ENCODE results near the gene FADS6.

Gene FADS6

DNA sequence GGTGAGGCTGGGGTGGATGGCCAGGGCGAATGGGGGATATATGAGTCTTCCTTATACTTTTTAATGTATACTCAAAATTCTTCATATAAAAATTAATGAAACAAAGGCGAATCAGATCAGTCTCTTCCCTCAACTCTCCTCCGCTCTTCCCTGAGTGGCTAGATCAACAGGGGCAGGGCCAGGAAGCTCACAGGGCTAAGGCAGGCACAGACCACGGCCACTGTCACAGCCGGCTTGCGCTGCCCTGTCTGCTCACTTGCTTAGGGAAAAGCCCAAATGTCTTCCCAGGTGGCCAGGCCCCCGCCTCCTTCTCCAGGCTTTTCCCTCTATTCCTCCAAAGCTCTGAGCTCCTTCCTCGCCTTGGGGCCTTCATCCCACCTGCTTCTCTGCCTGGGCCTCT, 39.8 kb downstream of the FADS6 start:
- Histone ChIP-seq H3K4me1 (ENCODE audit: insufficient read depth, low read length) (0 out of 2 replicates have a peak, but pooled peaks cover 3% of the 10 kb centered on the region), H3K9me3 (ENCODE audit: control insufficient read depth, insufficient read depth, low read length) (no peaks in the 10 kb centered on the region), H3K9ac (ENCODE audit: low read depth, low read length) (no peak overlapping the region), H3K36me3 (ENCODE audit: insufficient read depth, low read length) (no peaks in the 10 kb centered on the region)

- no peaks in the 10 kb centered on the region for H3K36me3 ChIP-seq (ENCODE audit: insufficient read depth, low read length)
- H3K9ac ChIP-seq (ENCODE audit: low read depth, low read length), result peak overlapping the region; percentile 65; the same call in 1 of the 2 replicates
- H3K4me1 ChIP-seq (ENCODE audit: insufficient read depth, low read length), result 0 out of 2 replicates have a peak, but pooled peaks cover 3% of the 10 kb centered on the region
- no peaks in the 10 kb centered on the region for H3K9me3 ChIP-seq (ENCODE audit: control insufficient read depth, insufficient read depth, low read length)
Measured at GRCh38 chr17:74853048-74853397, 40.4 kb downstream of the FADS6 start.

GRCh38 chr17:74852237-74853047, 41.0 kb downstream of the FADS6 start:
- 0 out of 2 replicates have a peak, but pooled peaks cover 3% of the 10 kb centered on the region for H3K4me1 ChIP-seq (ENCODE audit: insufficient read depth, low read length)
- H3K9me3 ChIP-seq (ENCODE audit: control insufficient read depth, insufficient read depth, low read length), result no peaks in the 10 kb centered on the region
- H3K9ac ChIP-seq (ENCODE audit: low read depth, low read length), result peak overlapping the region; percentile 65; the same call in 1 of the 2 replicates
- no peaks in the 10 kb centered on the region for H3K36me3 ChIP-seq (ENCODE audit: insufficient read depth, low read length)

DNA sequence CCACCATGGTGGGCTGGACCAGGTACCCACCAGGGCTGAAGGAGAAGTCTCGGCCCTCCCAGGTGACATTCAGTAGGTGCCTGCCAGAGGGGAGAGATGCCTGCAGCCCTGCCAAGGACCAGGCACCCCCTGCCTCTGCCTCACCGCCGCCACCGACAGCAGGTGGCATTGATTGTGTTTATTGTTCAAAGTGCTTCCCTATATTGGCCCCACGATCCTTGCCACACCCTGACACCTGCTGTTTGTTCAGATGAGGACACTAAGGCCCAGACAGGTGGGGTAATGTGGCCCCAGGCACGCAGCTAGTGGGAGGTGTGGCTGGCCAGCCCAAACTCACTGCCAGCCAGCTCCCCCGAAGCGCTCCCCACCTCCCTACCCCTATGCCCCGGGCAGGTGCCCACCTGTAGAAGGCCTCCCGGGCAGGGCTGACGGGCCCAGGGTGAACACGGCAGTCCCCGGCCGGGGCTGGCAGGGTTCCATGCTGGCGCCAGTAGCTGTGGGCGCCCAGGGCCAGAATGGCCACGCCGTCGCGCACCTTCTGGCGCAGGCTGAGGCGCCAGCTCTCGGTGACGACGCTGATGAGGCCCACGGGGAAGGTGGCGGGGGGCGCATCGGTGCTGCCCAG, 41.7 kb downstream of the FADS6 start:
- no peak overlapping the region for H3K9ac ChIP-seq (ENCODE audit: low read depth, low read length)

DNA sequence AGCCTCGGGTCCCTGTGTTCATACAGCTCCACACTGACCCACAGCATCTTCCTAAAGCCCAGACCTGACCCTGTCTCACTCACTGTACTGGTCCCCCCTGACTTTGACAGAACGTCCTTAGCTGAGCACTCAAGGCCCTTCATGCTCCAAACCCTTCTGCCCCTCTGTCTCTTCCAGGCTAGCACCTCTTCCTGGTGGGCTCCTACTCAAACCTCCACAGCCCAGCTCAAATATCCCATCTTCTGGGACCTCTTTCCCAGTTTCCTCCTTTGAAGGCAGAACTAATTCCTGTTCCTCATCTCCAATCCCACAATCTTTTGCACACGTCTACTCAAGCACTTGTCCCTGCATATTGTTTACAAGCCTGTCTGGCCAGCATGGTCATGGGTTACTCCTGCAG, 42.5 kb downstream of the FADS6 start:
- Histone ChIP-seq H3K9me3 (ENCODE audit: control insufficient read depth, insufficient read depth, low read length) (no peaks in the 10 kb centered on the region), H3K9ac (ENCODE audit: low read depth, low read length) (no peak overlapping the region), H3K4me1 (ENCODE audit: insufficient read depth, low read length) (0 out of 2 replicates have a peak, but pooled peaks cover 3% of the 10 kb centered on the region), H3K36me3 (ENCODE audit: insufficient read depth, low read length) (no peaks in the 10 kb centered on the region)

More for the DNA sequence above, 41.7 kb downstream of the FADS6 start:
- H3K4me1 ChIP-seq (ENCODE audit: insufficient read depth, low read length), result 0 out of 2 replicates have a peak, but pooled peaks cover 3% of the 10 kb centered on the region
- no peaks in the 10 kb centered on the region for H3K36me3 ChIP-seq (ENCODE audit: insufficient read depth, low read length)
- no peaks in the 10 kb centered on the region for H3K9me3 ChIP-seq (ENCODE audit: control insufficient read depth, insufficient read depth, low read length)

DNA sequence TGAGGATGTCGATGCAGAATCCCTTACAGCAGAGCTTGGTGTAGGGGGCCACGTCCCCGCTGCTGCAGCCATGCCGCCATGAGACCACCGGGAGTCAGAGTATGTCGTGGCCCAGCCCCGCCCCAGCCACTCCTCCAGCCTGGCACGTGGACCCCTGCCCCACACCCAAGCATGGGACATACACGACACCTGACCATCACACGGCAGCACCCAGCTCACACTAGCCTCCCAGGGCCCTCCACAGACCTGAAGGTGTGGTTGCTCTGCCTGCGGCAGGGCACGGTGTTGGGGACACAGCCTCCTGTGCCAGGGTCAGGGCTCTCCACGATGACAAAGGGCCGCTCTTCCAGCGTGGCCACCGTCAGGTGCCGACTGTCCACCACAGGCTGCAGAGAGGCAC, 43.1 kb downstream of the FADS6 start:
- H3K36me3 ChIP-seq (ENCODE audit: insufficient read depth, low read length), result no peaks in the 10 kb centered on the region
- no peaks in the 10 kb centered on the region for H3K9me3 ChIP-seq (ENCODE audit: control insufficient read depth, insufficient read depth, low read length)
- H3K9ac ChIP-seq (ENCODE audit: low read depth, low read length), result no peak overlapping the region
- 0 out of 2 replicates have a peak, but pooled peaks cover 3% of the 10 kb centered on the region for H3K4me1 ChIP-seq (ENCODE audit: insufficient read depth, low read length)

DNA sequence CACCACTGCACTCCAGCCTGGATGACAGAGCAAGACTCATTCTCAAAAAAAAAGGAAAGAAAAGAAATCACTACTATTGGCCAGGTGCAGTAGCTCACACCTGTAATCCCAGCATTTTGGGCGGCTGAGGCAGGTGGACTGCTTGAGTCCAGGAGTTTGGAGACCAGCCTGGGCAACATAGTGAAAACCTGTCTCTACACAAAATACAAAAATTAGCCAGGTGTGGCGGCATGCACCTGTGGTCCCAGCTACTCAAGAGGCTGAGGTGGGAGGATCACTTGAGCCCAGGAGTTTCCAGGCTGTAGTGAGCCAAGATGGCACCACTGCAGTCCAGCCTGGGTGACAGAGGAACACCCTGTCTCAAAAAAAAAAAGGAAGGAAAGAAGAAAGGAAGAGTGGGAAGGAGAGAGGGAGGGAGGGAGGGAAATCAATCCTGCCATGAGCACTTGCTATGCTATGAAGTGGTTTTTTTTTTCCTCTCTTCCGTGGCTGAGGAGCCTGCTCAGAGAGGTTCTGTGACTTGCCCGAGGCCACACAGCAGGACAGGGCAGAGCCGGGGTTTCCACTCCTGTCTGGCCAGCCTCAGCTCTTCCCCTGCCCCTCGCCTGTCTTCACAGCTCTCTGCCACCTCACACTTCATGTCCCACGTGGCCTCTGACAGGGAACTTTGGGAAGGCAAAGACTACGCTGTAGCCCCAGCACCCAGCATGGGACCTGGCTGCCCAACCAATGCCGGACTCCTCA, 44.6 kb downstream of the FADS6 start:
- H3K9ac ChIP-seq (ENCODE audit: low read depth, low read length), result no peak overlapping the region
- no peaks in the 10 kb centered on the region for H3K9me3 ChIP-seq (ENCODE audit: control insufficient read depth, insufficient read depth, low read length)
- no peaks in the 10 kb centered on the region for H3K36me3 ChIP-seq (ENCODE audit: insufficient read depth, low read length)
- H3K4me1 ChIP-seq (ENCODE audit: insufficient read depth, low read length), result 0 out of 2 replicates have a peak, but pooled peaks cover 3% of the 10 kb centered on the region

GRCh38 chr17:74846621-74847020, 46.8 kb downstream of the FADS6 start:
- H3K4me1 ChIP-seq (ENCODE audit: insufficient read depth, low read length), result peaks cover 6% of the 10 kb centered on the region; the same call in 1 of the 2 replicates
- no peaks in the 10 kb centered on the region for H3K9me3 ChIP-seq (ENCODE audit: control insufficient read depth, insufficient read depth, low read length)
- H3K36me3 ChIP-seq (ENCODE audit: insufficient read depth, low read length), result no peaks in the 10 kb centered on the region
- H3K9ac ChIP-seq (ENCODE audit: low read depth, low read length), result no peak overlapping the region

GRCh38 chr17:74843352-74843627, 50.1 kb downstream of the FADS6 start:
- H3K4me1 ChIP-seq (ENCODE audit: insufficient read depth, low read length), result peaks cover 21% of the 10 kb centered on the region
- H3K9me3 ChIP-seq (ENCODE audit: control insufficient read depth, insufficient read depth, low read length), result no peaks in the 10 kb centered on the region
- H3K36me3 ChIP-seq (ENCODE audit: insufficient read depth, low read length), result no peaks in the 10 kb centered on the region
- H3K9ac ChIP-seq (ENCODE audit: low read depth, low read length), result peak overlapping the region; percentile 73; the same call in 1 of the 2 replicates

- peak overlapping the region; percentile 73 for H3K9ac ChIP-seq (ENCODE audit: low read depth, low read length)
- no peaks in the 10 kb centered on the region for H3K36me3 ChIP-seq (ENCODE audit: insufficient read depth, low read length)
- H3K4me1 ChIP-seq (ENCODE audit: insufficient read depth, low read length), result peaks cover 21% of the 10 kb centered on the region
- no peaks in the 10 kb centered on the region for H3K9me3 ChIP-seq (ENCODE audit: control insufficient read depth, insufficient read depth, low read length)
Measured at GRCh38 chr17:74842599-74843351, 50.7 kb downstream of the FADS6 start.

GRCh38 chr17:74842146-74842598, 51.3 kb downstream of the FADS6 start:
- peaks cover 21% of the 10 kb centered on the region for H3K4me1 ChIP-seq (ENCODE audit: insufficient read depth, low read length)
- H3K9me3 ChIP-seq (ENCODE audit: control insufficient read depth, insufficient read depth, low read length), result no peaks in the 10 kb centered on the region
- H3K36me3 ChIP-seq (ENCODE audit: insufficient read depth, low read length), result no peaks in the 10 kb centered on the region
- H3K9ac ChIP-seq (ENCODE audit: low read depth, low read length), result peak overlapping the region; percentile 73; the same call in 1 of the 2 replicates

DNA sequence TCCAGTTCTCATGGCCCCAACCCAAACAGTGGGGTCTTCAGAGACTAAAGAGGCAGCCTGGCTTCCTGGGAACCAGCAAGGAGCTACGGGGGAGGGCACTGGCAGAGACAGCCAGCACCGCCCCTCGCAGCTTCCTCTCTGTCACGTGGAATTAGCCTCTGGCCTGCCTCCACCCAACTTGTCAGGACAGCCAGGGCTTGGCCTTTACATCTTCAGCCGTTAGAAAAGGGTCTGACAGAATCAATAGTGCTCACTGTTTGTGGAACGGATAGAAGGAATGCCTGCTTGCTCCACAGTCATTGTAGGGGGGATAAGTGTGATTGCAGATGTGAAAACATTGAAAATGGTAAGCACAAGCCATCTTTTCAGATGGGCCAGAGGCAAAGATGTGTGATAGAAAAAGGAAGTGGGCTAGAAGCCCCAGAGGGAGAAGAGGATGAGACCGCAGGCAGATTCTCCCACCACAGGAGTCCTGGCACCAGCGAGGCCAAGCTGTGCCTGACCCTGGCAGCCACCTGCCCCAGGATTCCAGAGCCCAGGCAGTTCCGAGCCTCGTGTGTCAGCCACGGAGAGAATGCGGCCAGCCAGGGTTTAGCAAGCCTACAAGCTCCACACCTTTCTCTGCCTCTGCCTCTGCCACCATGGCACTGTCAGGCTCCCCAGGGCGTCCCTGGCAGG, 52.3 kb downstream of the FADS6 start:
- no peaks in the 10 kb centered on the region for H3K36me3 ChIP-seq (ENCODE audit: insufficient read depth, low read length)
- no peak overlapping the region for H3K9ac ChIP-seq (ENCODE audit: low read depth, low read length)
- H3K4me1 ChIP-seq (ENCODE audit: insufficient read depth, low read length), result peaks cover 21% of the 10 kb centered on the region
- H3K9me3 ChIP-seq (ENCODE audit: control insufficient read depth, insufficient read depth, low read length), result no peaks in the 10 kb centered on the region

DNA sequence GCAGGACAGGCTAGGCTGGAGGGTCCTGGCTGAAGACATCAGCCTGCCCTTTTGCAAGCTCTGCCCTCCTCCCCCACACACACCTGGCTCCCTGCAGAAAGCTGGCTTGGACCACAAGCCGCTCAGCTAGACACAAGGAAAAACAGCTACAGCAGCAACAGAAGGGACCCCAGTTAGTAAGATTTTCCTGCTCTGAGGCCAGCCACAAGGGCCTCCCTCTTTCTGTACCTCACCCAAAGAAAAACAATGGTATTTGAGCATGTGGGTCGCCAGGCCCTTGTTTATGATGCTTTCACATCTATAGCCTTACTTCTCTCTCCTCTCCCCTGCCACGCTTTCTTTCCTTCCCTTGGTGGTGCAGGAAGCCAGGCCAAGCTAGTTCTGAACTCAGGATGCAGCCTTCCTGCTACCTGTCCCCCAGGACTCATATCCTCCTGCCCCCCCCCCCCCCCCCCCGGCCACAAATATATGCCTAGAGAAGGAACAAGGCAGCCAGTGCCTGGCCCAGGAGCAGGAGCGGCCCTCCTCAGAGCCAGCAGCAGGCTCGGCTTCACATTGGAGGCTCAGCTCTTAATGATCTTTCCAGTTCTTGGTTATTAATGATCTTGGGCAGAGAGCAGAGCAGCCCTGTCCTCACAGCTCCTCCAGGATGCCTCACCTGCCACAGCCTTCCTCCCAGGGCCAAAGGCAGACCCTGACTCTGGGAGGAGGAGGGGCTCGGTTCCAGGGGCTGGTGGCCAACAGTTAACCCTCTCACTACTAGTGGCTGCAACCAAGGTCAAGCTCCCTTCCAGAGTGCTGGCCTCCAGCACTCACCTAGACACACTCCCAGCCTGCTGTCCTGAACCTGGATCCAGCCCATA, 53.2 kb downstream of the FADS6 start:
- Histone ChIP-seq H3K9me3 (ENCODE audit: control insufficient read depth, insufficient read depth, low read length) (no peaks in the 10 kb centered on the region), H3K9ac (ENCODE audit: low read depth, low read length) (no peak overlapping the region), H3K36me3 (ENCODE audit: insufficient read depth, low read length) (no peaks in the 10 kb centered on the region), H3K4me1 (ENCODE audit: insufficient read depth, low read length) (peaks cover 21% of the 10 kb centered on the region)

Measured in ES-I3 (cell line).